MCF 10A (cell line): Measurements from ENCODE around the gene FAM8A1. TPM values are rescaled to one million over a fixed set of nuclear protein-coding genes. Genes with fewer than 3 reads are reported as not detected.
A peak's percentile ranks its signal among the peaks of the same experiment; 100 is the strongest.

ENCODE experiments used
- BruUV-seq: library from RNA; stranded (reverse); fragments of 400-500 nt; replicated peaks from 2 replicates; lab custom pipeline; 2021; lab: Mats Ljungman, UMichigan
- CTCF ChIA-PET: fragments of 300-600 bp; sonication (Branson Sonifier 250); formaldehyde crosslinking; extraction: SDS; loops from one replicate; lab custom pipeline; 2021; ENCODE audit warnings: antibody characterized with exemption, inconsistent platforms; lab: Yijun Ruan, JAX
- POLR2A ChIA-PET: fragments of 300-600, 350-650 bp; sonication (Branson Sonifier 250); formaldehyde crosslinking; extraction: SDS; loops from one replicate; lab custom pipeline; 2020; ENCODE audit warnings: antibody characterized with exemption, inconsistent platforms; lab: Yijun Ruan, JAX
- DNase-seq: peaks from one replicate; pipeline ENCODE4 v3.0.0-alpha.2; 2018; ENCODE audit not compliant: unreplicated experiment
- H3K27ac Mint-ChIP-seq: one replicate; pipeline ENCODE4 v1.8.0; 2022; ENCODE audit warnings: mild to moderate bottlenecking, low read depth, mixed read lengths; ENCODE audit not compliant: unreplicated experiment
- H3K27me3 Mint-ChIP-seq: one replicate; pipeline ENCODE4 v1.8.0; 2022; ENCODE audit warnings: mixed read lengths; ENCODE audit not compliant: insufficient read depth, unreplicated experiment
- H3K36me3 Mint-ChIP-seq: one replicate; pipeline ENCODE4 v1.8.0; 2022; ENCODE audit warnings: mild to moderate bottlenecking, moderate library complexity, mixed read lengths; ENCODE audit not compliant: insufficient read depth, unreplicated experiment
- H3K4me1 Mint-ChIP-seq: one replicate; pipeline ENCODE4 v1.8.0; 2022; ENCODE audit warnings: mixed read lengths; ENCODE audit not compliant: insufficient read depth, unreplicated experiment
- H3K4me3 Mint-ChIP-seq: one replicate; pipeline ENCODE4 v1.8.0; 2022; ENCODE audit warnings: mild to moderate bottlenecking, moderate library complexity, mixed read lengths; ENCODE audit not compliant: unreplicated experiment
- H3K9me3 Mint-ChIP-seq: one replicate; pipeline ENCODE4 v1.8.0; 2022; ENCODE audit warnings: mixed read lengths; ENCODE audit not compliant: unreplicated experiment
- intact Hi-C: fragments of 100-400 bp; cut with micrococcal nuclease; formaldehyde crosslinking; loops from 2 replicates; pipeline ENCODE4 v1.14.1; 2022
- total RNA-seq: library from RNA; stranded (reverse); gene quantifications from 2 replicates; pipeline ENCODE4 v1.2.3, GENCODE V29; 2022
- TF ChIP-seq, protein P1 (sequence below): fragments of 200-600 bp; IDR thresholded peaks from one replicate; pipeline ENCODE4 v1.8.0; 2022; ENCODE audit warnings: antibody characterized with exemption, mild to moderate bottlenecking; ENCODE audit not compliant: unreplicated experiment

FAM8A1 gene
- total RNA-seq, 1 experiment from 2014 or later, result 12.7 TPM

DNA sequence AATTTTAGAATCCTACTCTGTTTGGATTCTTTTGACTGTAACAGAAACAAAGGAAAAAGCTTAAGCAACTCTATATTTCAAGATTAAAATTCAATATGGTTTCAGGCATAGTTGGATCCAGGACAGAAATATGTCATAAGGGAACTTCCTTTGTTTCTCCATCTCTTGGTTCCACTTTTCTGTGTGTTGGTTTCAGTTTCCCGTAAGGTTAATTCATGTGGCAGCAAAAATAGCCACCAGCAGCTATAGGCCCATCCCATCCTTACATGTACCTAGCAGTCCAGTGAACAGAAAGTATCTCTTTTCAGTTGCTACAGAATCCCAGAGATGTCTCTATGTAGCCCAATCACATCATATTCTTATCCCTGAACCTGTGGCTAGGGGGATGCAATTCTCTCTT lies 8.8 kb upstream of the FAM8A1 start:
- TF ChIP-seq, protein P1, sequence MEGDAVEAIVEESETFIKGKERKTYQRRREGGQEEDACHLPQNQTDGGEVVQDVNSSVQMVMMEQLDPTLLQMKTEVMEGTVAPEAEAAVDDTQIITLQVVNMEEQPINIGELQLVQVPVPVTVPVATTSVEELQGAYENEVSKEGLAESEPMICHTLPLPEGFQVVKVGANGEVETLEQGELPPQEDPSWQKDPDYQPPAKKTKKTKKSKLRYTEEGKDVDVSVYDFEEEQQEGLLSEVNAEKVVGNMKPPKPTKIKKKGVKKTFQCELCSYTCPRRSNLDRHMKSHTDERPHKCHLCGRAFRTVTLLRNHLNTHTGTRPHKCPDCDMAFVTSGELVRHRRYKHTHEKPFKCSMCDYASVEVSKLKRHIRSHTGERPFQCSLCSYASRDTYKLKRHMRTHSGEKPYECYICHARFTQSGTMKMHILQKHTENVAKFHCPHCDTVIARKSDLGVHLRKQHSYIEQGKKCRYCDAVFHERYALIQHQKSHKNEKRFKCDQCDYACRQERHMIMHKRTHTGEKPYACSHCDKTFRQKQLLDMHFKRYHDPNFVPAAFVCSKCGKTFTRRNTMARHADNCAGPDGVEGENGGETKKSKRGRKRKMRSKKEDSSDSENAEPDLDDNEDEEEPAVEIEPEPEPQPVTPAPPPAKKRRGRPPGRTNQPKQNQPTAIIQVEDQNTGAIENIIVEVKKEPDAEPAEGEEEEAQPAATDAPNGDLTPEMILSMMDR, result no peak
- DNase-seq, result no peak
- BruUV-seq, result no TSS peak
- CTCF ChIA-PET, result interaction anchor here (0.6 to 1.4 kb wide), 2 partner anchors 9 to 886 kb away, joined by 5 to 6 read pairs; partner anchors contain the start of gene FAM8A1
- Mint-ChIP-seq H3K4me3 (no peak overlapping the region), H3K27me3 (no peaks in the 10 kb centered on the region), H3K4me1 (no peaks in the 10 kb centered on the region), H3K27ac (no peak overlapping the region), H3K36me3 (no peaks in the 10 kb centered on the region), H3K9me3 (no peaks in the 10 kb centered on the region)
- POLR2A ChIA-PET, result interaction anchor here (0.9 kb wide), 1 partner anchor 8 kb away, joined by 3 read pairs; the partner anchor contains the start of gene FAM8A1
- intact Hi-C loops, result no loop called here

DNA sequence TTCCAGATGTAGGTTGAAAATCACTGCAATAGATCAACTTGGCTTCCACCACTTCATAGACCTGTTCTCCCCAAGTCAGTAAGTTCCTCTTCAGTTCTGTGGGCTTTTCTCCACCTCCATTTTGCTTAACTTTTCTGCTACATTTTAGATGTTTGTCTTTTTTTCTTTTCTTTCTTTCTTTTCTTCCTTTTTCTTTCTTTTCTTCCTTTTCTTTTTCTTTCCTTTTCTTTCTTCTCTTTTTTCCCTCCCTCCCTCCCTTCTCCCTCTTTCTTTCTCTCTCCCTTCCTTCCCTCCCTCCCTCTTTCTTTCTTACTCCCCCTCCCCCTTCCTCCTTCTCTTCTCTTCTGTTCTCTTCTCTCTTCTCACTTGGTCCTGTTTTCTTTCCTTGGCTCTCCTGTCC lies 6.9 kb upstream of the FAM8A1 start:
- Mint-ChIP-seq H3K9me3 (no peaks in the 10 kb centered on the region), H3K4me1 (no peaks in the 10 kb centered on the region), H3K36me3 (no peaks in the 10 kb centered on the region), H3K27ac (no peak overlapping the region), H3K27me3 (no peaks in the 10 kb centered on the region), H3K4me3 (no peak overlapping the region)
- no peak for DNase-seq
- TF ChIP-seq, protein P1, result no peak
- CTCF ChIA-PET, result interaction anchor here (0.7 kb wide), 1 partner anchor 419 kb away, joined by 3 read pairs; no protein-coding TSS in a partner anchor
- BruUV-seq, result no TSS peak
- intact Hi-C loops, result no loop called here
- POLR2A ChIA-PET, result no interaction called here

DNA sequence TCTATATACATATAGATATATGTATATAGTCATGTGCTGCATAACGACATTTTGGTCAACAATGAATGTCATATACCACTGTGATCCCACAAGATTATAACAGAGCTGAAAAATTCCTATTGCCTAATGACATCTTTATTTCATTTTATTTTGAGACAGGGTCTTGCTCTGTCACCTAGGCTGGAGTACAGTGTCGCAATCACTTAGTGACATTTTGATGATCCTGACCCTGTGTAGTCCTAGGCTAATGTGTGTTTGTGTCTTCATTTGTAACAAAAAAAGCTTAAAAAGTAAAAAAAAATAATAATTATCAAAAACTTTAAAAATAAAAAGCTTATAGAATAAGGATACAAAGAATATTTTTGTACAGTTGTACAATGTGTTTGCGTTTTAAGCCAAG lies 4.0 kb upstream of the FAM8A1 start:
- BruUV-seq, result no TSS peak
- intact Hi-C loops, result no loop called here
- ChIA-PET CTCF (no interaction called here), POLR2A (no interaction called here)
- Mint-ChIP-seq H3K27me3 (no peaks in the 10 kb centered on the region), H3K4me1 (peaks cover under 1% of the 10 kb centered on the region), H3K9me3 (no peaks in the 10 kb centered on the region), H3K36me3 (no peaks in the 10 kb centered on the region), H3K4me3 (no peak overlapping the region), H3K27ac (no peak overlapping the region)
- no peak for DNase-seq
- TF ChIP-seq, protein P1, result no peak

DNA sequence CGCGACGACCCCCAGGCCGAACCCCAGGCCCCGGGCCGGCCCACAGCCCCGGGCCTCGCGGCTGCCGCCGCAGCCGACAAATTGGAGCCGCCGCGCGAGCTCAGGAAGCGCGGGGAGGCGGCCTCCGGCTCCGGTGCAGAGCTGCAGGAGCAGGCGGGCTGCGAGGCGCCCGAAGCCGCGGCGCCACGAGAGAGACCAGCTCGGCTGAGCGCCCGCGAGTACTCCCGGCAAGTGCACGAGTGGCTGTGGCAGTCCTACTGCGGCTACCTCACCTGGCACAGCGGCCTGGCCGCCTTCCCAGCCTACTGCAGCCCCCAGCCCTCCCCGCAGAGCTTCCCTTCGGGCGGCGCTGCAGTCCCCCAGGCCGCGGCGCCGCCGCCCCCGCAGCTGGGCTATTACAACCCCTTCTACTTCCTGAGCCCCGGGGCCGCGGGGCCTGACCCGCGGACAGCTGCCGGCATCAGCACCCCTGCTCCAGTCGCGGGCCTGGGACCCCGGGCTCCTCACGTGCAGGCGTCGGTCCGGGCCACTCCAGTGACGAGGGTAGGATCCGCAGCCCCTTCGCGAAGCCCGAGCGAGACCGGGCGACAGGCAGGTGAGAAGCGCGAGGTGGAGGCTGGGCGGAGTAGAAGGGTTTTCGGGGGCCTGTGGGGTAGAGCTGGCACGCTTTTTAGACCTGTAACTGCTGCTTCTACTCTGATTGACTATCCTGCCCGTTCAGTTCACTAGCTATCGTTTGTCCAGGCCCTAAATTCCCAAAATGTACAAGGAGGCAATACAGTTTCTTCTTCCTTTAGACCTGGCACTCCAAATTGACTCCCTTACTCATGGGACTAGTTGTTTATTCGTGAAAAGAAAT lies 654 bp downstream of the FAM8A1 start:
- H3K4me3 Mint-ChIP-seq, result peak overlapping the region; percentile 73
- BruUV-seq, result no TSS peak

More for the DNA sequence above, 654 bp downstream of the FAM8A1 start:
- H3K9me3 Mint-ChIP-seq, result no peaks in the 10 kb centered on the region
- ChIA-PET POLR2A (interaction anchor here (0.6 to 3.0 kb wide), 22 partner anchors 9 to 1281 kb away, joined by 3 to 29 read pairs (median 4); partner anchors contain the start of gene NUP153), CTCF (interaction anchor here (0.6 to 1.6 kb wide), 14 partner anchors 8 to 905 kb away, joined by 3 to 5 read pairs (median 4); no protein-coding TSS in a partner anchor)
- H3K27me3 Mint-ChIP-seq, result no peaks in the 10 kb centered on the region
- peak overlapping the region; percentile 39 for H3K27ac Mint-ChIP-seq
- peak; percentile 40 for DNase-seq
- intact Hi-C loops, result loop anchor here (5.0 kb wide), 2 partner anchors 107 to 202 kb away; partner anchors contain the start of gene NUP153
- H3K36me3 Mint-ChIP-seq, result peaks cover 13% of the 10 kb centered on the region
- H3K4me1 Mint-ChIP-seq, result peaks cover 27% of the 10 kb centered on the region
- TF ChIP-seq, protein P1, result no peak
